HG03442 (cell line): ENCODE results near the gene PON3.

ENCODE experiments used
- ATAC-seq: cut with Tn5 transposase; IDR thresholded peaks from one replicate; pipeline ENCODE4 v1.9.1; 2021; ENCODE audit warnings: mild to moderate bottlenecking, moderate library complexity; ENCODE audit not compliant: unreplicated experiment

The PON3 gene

DNA sequence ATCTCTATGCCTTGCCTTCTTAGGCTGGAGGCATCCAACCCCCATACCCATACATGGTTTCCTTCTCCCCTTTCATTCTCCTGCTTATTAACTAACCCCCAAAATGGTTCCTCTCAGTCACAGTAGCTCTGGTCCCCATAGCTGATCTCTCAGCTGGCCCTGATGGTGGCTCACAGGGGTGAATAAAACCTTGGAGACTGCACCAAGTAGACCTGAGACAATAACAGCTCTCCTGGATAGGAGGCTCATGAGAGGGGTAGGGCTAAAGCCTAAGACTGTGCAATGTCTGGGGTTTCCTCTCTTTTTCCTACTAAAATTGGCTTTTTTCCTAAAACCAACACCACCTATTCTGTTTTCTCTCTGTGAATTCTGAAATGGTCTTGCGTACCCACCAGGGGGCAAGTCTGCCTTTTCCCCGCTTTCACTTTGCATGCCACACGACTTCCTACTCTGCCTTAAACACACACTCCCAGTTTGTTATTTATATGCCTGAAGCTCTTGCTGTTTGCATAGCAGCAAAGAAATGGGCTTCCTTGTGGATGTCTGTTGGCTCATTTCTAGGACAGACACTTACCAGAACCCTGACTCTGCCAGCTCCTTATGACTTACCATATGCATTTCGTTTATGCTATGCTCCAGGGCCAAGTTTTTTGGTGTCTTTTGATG, 53.4 kb downstream of the PON3 start:
- ATAC-seq: no peak

DNA sequence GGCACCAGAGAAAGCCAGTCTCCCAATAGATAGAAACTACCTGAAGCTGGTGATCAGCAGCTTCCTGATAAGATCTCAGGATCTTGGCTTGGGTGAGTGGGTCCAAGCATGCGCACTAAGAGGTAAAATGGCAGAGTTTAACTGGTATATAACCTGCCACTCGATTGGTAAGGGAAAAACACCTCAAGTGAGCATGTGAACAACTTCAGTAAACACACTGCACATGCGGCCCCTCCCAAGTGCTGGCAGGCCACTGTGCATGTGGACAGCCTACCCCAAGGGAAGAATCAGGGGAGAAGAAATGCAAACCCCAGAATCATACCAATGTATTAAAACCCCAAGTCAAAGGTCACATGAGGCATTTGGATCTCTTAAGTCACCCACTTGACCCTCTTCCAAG, 54.1 kb downstream of the PON3 start:
- no peak for ATAC-seq

DNA sequence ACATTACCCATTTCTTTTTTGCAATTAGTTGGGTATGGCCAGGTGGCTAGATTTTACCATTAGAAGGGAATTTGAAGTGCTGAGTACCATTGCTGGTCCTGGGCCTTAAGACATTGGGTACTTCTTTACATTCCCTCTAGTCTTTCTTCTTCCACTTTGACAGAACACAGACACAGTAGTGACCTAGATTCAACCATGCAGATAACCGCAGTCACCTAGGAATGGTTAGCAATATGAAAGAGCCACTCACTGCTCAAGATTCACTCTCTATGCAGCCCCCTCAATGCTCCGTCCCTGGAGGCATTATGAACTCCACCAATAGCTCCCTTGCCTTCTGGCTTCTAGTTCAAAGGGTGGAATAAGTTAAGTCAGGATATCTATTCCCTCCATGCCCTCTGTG, 55.7 kb downstream of the PON3 start:
- ATAC-seq: no peak

DNA sequence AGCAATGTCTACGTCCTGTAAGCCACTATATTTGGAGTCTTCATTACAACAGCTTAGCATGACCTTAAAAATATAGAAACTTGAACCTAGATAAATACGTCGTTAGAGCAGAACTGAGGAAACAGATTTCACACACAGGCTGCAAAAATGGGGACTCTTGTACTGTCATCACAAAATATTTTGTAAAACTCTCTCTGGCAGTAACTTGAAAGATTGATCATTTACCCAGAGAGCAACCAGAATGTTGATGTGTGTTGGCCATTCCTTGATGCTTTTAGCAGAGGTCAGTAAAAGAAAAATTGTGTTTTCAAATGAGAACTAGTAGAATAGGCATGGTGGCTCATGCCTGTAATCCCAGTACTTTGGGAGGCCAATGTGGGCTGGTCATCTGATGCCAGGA, 57.3 kb downstream of the PON3 start:
- ATAC-seq: no peak

DNA sequence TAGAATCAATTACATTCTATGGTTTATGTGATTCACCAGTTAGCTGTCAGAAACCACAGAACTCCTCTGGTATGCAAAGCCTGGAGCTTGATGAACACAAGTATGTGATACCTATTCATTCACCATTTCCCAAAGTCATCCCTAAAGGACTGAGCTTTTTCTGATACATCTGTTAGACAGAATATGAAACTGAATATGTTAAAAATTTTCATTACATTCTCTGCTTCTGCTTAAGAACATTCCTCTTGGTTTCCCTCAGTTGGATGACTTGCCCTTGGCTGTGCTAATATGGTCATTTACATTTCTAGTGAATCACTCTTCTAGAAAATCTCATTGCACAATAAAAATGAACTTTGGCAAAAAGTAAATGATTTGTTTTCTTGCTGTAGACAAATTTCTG, 61.1 kb downstream of the PON3 start:
- no peak for ATAC-seq

DNA sequence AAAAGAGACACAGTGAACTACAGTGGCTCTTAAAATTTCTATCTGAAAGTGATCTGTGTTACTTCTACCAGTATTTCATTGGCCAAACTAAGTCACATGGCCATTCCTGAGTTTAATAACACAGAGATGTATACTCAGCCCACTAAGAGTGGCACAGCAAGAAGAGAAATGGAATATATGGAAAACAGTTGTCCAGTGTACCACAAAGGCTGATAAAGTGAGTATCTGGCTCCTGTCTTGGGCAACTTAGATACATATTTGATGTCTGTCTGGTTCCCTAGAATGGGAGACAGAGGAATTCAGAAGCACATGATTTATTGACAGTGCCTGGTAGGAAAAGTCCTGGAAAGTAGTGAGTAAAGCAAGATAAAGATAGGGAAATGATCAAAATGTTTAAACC, 61.7 kb downstream of the PON3 start:
- no peak for ATAC-seq

DNA sequence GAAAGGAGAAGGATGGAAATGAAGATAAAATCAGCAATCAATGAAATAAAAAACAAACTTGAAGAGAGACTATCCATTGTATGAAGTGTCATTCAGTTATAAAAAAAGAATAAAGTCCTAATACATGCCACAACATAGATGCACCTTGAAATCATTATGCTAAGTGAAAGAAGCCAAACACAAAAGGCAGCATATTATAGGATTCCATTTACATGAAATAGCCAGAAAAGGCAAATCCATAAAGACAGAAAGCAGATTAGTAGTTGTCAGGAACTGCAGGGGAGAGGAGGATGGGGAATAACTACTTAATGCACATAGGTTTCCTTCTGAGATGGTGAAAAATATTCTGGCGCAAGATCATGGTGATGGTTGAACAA, 65.2 kb downstream of the PON3 start:
- ATAC-seq: peak; percentile 25

DNA sequence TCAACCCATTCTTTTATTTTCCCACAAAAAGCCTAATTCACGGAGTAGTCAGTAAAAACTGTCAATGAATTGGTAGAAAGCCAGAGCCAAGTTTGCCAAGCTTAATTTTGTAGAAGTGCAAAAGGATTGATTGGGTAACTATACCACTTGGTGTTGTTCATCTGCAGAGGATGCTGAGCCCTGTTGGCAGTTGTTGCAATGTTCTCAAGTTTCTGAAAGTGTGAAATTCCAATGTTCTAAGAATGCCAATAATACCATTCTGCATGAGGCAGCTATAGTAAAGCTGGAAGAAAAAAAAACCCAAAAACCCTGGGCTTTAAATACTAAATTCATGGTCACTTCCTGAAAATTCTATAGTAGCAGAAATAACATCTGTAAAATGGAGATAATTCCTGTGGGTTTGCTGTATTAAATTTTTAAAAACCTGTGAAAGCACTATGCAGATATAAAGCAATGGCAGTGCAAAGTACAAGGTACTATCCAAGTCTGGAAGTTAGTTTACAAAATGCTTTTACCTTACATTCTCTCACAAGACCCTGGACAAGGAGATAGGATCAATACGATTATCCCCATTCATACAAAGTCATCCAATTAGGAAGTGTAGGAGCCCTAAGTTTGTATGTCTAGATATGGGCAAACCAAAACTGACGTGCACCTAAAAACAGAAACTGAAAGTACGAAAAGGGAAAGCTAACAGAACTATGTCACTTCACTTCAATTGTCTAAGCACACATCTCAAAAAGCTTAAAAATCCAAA, 65.8 kb downstream of the PON3 start:
- peak; percentile 98 for ATAC-seq

DNA sequence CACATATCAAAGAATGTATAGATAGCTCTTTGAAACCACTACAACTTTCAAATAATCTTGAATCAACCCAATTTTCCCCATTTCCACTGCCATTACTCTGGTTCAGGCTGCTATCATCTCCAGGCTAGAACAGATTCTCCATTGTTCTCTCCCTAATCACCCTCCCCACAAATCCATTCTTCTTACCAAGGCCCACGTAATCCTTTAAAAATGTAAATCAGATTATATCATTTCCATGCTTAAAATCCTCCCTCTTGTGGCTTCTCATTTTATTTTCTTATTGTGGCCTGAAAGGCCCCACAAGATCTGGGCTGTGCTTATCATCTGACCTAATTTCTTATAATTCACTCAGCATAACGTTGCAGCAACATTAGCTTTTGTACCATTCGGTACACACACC, 68.8 kb downstream of the PON3 start:
- no peak for ATAC-seq

DNA sequence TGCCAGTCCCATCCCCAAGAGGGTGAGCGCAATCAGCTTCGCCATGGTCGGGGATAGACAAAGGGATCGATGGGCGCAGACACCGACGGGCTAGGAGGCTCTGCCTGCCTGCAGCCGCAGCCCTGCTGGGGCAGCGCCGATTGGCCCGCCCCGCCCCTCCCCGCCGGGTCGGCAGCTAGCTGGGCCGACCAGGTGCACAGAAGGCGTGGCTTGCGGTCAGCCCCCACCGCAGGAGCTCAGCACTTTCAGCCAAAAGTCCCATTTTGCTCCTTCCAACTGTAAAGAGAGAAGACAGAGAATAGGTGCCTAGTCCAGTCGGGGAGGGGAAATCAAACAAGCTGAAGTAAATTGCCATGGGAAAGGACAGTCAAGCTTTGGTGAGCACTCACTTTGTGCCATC, 71.7 kb downstream of the PON3 start, which contains the start of gene PON1:
Gene PON1, minus strand, starts transcription at position 102 of the 400 bp plus-strand sequence. Its CDS starts 57 bp downstream, at position 45.
- no peak for ATAC-seq

DNA sequence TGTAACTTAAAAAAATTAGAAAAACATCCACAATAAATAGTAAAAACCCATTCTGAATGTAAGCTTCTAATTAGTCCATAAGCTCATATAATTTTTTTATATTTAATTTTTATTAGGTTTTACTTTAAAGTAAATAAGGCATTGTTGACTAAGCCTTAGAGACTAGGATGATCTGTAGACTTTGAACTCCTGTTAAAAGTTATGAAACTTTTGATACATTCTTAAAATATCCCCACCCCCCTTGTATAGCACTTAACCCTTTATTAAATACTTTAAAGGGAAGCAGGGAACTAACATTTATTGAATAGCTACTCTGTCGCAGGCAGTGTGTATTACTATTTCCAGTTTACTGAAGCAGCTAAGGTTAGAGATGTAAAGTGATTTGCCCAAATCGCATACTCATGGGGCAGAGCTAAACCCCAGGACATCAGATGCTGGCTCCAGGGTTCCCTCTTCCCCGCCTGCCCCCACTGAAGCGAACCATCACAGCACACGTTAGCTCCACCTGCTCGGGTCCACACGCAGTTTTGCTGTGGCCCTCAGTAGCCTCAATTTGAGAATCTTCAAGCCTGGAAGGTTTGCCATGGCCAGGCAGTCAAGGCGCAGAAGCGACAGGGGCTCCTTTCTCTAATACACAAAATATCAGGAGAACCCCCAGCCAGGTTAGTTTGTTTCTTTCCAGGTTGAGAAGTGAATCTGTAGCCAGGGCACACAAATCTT, 72.6 kb downstream of the PON3 start:
- no peak for ATAC-seq

DNA sequence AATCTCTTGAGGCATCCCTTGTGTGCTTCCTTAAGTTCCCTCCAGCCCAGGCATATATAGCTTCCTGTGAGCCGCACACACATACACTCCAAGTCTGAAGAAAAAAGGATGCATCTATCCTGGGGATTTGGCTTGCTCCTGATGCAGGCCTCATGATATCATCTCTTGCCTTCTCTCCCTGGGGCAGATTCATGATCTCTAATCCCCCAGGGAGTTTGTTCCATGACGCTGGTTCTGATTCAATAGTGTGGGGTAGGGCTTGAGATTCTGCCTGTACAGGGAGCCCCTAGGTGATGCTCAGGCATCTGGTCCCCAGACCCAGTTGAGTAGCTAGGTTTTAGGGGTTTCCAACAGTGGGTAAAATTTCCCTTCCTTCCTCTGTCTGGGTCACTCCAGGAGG, 73.3 kb downstream of the PON3 start:
- ATAC-seq: no peak

DNA sequence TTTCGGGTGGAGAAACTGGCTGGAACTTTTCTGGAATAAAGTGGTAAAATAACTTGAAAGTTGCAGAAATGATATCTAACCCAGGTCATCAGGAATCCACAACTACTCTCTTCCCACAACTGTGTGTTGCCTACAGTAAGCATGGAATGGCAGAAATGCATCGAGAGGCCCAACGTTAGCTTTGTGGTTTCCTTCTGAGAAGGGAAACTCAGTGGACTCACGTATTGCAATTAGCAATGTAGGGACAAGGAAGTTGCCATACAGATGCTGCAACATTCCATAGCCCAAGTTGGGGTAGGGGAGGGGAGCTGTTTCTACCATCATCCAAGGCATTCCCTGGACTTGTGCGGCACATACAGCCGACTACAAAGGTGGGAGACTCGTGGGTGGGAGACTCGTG, 73.8 kb downstream of the PON3 start:
- ATAC-seq: no peak

DNA sequence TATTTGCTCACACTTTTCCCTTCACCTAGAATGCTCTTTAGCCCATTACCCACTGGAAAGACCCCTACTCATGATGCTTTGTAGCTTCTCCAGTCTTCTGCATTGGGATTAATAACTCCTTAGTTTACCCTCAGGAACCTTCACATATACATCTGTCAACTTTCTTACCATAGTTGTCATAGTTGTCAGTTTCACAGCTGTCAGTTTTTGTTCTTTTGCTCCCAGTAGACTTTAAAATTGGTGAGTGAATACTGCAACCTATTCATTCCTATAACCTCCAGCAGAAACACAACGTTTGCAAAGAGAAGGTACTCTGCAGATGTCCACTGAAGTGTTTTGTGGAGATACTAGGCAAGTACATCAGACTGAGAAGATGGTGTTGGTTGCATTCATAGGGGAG, 74.5 kb downstream of the PON3 start:
- no peak for ATAC-seq

DNA sequence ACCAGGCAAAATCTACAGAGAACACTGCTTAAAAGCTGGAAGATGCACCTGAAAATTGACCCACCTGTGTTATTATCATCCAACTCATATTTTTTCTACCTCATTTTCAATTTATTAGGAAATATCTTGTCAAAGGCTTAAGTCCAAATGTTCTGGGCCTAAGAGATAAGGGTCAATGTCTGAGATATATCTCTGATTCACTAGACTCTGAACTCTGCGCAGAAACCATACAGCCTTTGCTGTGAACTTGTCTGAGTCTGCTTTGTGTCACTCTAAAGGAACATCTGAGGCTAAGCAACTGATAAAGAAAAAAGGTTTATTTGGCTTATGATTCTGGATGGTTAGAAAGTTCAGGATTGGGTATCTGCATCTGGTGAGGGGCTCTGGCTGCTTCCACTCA, 75.5 kb downstream of the PON3 start:
- no peak for ATAC-seq

DNA sequence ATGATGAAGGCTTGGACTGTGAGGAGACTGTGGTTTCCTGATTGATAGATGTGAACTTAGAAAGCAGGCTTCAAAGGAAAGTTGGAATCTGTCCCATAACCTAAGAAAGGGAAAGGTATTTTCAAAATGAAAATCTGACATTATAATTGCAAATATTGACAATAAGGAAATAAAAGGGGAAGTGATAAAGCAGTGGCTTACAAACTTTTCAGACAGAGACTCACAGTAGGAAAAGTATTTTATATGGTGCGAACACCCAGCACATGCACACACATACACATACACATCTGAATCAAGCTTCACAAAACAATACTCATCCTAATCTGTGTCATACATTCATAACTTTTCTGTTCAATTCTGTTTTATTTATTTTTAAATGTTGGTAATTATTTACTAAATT, 76.6 kb downstream of the PON3 start:
- no peak for ATAC-seq

DNA sequence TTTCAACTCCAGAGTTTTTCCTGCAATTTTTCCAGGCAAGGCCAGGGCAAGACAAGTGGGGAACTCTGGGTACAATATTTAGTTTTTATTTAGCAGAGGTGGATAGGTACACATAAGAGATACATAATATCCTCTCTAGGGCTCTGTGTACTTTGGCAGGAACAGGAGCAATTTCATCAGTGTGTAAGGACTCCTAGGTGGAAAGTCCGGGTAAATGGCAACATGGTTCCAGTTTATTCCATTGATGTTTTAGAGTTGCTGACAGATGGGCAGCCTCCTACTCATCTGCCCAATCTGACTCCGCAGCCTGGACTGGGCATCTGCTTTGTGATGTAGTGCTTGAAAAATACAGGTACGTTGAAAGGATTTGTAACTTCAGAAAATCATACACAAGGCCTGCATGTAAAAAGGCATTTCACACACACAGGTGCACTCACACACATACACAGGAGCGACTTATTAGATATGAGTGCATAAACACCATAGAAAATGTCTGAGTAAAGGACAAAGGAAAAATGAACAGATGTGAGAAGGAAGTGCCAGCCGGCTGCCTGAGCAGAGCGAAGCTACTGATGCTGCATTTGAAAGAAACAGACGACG, 77.6 kb downstream of the PON3 start:
- no peak for ATAC-seq

DNA sequence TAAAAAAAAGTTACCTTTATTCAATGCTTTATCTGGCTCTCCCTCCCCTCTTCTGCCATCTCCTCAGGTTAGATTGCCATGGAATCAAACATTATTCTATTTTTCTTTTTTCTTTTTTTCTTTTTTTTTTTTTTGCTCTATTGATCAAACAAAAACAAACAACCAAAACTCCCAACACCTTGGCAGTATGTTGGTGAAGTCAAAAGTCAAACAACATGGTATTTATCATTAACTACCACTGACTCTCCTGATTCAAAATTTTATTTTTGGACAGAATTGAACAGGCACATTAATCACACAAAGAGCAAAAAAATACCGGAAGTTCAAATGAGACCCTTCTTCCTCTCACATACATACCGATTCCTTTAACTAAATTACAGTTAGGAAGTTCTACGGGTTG, 78.2 kb downstream of the PON3 start:
- no peak for ATAC-seq

DNA sequence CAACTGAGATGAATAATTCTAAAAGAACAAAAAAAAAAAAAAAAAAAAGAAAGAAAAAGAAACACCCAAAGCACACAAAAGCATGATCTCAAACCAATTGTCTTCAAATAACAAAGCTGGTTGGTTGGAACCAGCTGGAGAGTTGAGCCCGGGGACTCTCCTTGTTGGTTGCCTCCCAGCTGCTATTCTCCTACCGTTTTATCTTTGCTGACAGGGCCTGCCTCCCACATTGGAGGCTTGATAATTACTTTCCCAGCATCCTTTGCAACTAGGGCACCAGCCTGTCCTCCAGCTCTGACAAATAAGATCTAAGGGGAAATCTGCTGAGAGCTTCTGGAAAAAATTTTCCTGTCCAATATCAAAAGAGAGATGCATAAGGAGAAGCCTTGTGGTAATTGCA, 78.6 kb downstream of the PON3 start:
- no peak for ATAC-seq

DNA sequence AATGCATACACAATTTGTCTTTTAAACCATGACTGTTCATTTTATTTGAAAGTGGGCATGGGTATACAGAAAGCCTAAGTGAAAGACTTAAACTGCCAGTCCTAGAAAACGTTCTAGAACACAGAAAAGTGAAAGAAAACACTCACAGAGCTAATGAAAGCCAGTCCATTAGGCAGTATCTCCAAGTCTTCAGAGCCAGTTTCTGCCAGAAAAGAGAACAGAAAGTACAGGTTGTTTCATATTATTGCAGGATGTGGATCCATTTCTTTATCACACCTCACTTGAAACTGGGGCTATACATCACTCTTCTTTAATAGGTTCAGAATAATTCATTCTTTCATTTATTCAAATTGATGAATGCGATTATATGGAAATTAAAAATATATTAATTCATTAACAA, 79.6 kb downstream of the PON3 start:
- peak; percentile 75 for ATAC-seq

DNA sequence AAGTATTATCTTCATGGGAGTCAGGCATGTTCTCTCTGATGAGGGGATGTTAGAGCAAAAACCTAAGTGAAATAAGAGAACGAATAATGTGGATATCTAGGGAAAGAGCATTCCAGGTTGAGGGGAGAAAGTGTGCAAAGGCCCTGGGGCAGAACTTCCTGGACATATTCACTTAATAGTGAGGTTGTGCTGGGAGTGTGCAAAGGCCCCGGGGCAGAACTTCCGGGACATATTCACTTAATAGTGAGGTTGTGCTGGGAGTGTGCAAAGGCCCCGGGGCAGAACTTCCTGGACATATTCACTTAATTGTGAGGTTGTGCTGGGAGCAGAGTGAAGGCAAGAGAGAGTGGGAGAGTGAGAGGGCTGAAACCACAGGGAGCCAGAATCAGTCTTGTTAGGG, 83.6 kb downstream of the PON3 start:
- ATAC-seq: no peak

DNA sequence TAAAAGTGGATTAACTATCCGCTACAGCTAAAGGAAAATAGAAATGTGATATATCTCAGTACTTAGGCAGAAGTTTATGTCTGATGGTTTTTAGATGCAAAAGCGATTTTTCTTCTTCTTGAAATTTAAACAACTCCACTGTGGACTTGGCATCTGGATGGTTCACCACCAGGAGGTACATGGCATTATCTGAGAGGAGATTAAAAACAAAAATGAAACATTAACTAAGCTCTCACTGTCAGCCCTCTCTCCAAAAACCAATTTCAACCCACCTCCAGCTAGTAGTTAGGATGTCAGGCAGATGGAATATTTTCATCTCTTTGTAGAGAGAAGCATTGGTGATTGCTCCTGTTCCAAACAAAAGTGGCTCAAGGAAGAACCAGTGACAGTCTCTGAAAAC, 84.8 kb downstream of the PON3 start:
- ATAC-seq: no peak
